Measurements from ENCODE around the gene RBM20. TPM values are rescaled to one million over a fixed set of nuclear protein-coding genes. Genes with fewer than 3 reads are reported as not detected.
A peak's percentile ranks its signal among the peaks of the same experiment; 100 is the strongest.

The RBM20 gene
- polyA plus RNA-seq, 2 of the 4 experiments (the other 2 are of a cell fraction) = 1.5 to 1.8 TPM

- no peak for TF ChIP-seq REST (IDR thresholded peaks at IDR 0.05)
- peak; percentile 6 to 66; a peak in 4 of 5 replicates for TF ChIP-seq JUN (IDR thresholded peaks at IDR 0.05)
- no peak for TF ChIP-seq CHD2 (IDR thresholded peaks at IDR 0.05; ENCODE audit: low read length, partially characterized antibody)
- no peak; the same call in 1 of the 2 replicates for TF ChIP-seq MYC (IDR thresholded peaks at IDR 0.05; ENCODE audit: borderline replicate concordance, low read length)
- no peak for TF ChIP-seq RAD21 (conservative IDR thresholded peaks at IDR 0.05 in 1 of 2, IDR thresholded peaks at IDR 0.05 in 1 of 2)
- TF ChIP-seq EHF (CRISPR knock-in tag; IDR thresholded peaks at IDR 0.05) = no peak
- TF ChIP-seq FOSB (CRISPR knock-in tag; IDR thresholded peaks at IDR 0.05) = no peak
- no peak for TF ChIP-seq ZC3H11A (IDR thresholded peaks at IDR 0.05)
- TF ChIP-seq RFX5 (IDR thresholded peaks at IDR 0.05) = peak; percentile 97
- TF ChIP-seq JUNB (IDR thresholded peaks at IDR 0.05) = no peak
- 0 out of 2 replicates have a peak, but pooled peaks have one; percentile 36 for TF ChIP-seq HOXA7 (CRISPR knock-in tag; IDR thresholded peaks at IDR 0.05)
- no peak for TF ChIP-seq ZFP36 (IDR thresholded peaks at IDR 0.05; ENCODE audit: borderline replicate concordance, partially characterized antibody)
- TF ChIP-seq EHMT2 (IDR thresholded peaks at IDR 0.05; ENCODE audit: low read depth) = no peak
Measured at GRCh38 chr10:110871298-110872084, 227.4 kb downstream of the RBM20 start, which contains the start of gene PDCD4 (continued).

- DNase-seq (ENCODE audit: low read depth in 1 of 2, low spot score in 1 of 2) = peak; percentile 24 to 88
- peak overlapping the region; percentile 88 for H3K4me2 ChIP-seq
- CTCF ChIA-PET = interaction anchor here (0.7 to 1.5 kb wide), 7 partner anchors 14 to 123 kb away, joined by 3 to 5 read pairs (median 3); no protein-coding TSS in a partner anchor
- ATAC-seq = peak; percentile 79 to 87
- POLR2A ChIA-PET = interaction anchor here (1.0 to 1.9 kb wide), 11 partner anchors 10 to 200 kb away, joined by 3 to 18 read pairs (median 5); partner anchors contain the start of genes BBIP1 and SHOC2
- peaks cover 35% of the 10 kb centered on the region for H3K4me1 ChIP-seq
- peak overlapping the region; percentile 89 to 95 for H3K27ac ChIP-seq
- H3K9me3 ChIP-seq = no peaks in the 10 kb centered on the region
- FAIRE-seq = no peak
- WGBS (ENCODE audit: missing lambda C conversion rate) = under 1% methylated on average over 19 of the region's 70 CpGs
- peak overlapping the region; percentile 78 for H3K4me3 ChIP-seq
- TF ChIP-seq CTCF (IDR thresholded peaks at IDR 0.05) (peak; percentile 15; the same call in 1 of the 3 replicates), SMC3 (IDR thresholded peaks at IDR 0.05) (peak; percentile 24; the same call in 1 of the 3 replicates), TP53 (CRISPR knock-in tag; IDR thresholded peaks at IDR 0.05) (peak; percentile 20; the same call in 1 of the 2 replicates), RARB (CRISPR knock-in tag; IDR thresholded peaks at IDR 0.05) (no peak), RAD21 (conservative IDR thresholded peaks at IDR 0.05 in 1 of 2, IDR thresholded peaks at IDR 0.05 in 1 of 2) (0 out of 5 replicates have a peak, but pooled peaks of 1 of the 2 experiments have one; percentile 23), FOSB (CRISPR knock-in tag; IDR thresholded peaks at IDR 0.05) (0 out of 2 replicates have a peak, but pooled peaks have one; percentile 9), ESRRA (IDR thresholded peaks at IDR 0.05; ENCODE audit: borderline replicate concordance, low read length) (no peak), RNF2 (IDR thresholded peaks at IDR 0.05; ENCODE audit: borderline replicate concordance, low read depth) (no peak), HMGXB4 (CRISPR knock-in tag; IDR thresholded peaks at IDR 0.05; ENCODE audit: borderline replicate concordance) (peak; percentile 67; the same call in 1 of the 2 replicates), MAX (IDR thresholded peaks at IDR 0.05) (peak; percentile 91), CEBPB (IDR thresholded peaks at IDR 0.05) (peak; percentile 78 to 79), PHF8 (IDR thresholded peaks at IDR 0.05; ENCODE audit: borderline replicate concordance, low read depth) (peak; percentile 15; the same call in 1 of the 2 replicates), POLR2A (IDR thresholded peaks at IDR 0.05; ENCODE audit: low read length) (0 out of 2 replicates have a peak, but pooled peaks have one; percentile 18), ATOH8 (CRISPR knock-in tag; IDR thresholded peaks at IDR 0.05; ENCODE audit: low read depth) (peak; percentile 42; the same call in 1 of the 2 replicates), HOXB5 (CRISPR knock-in tag; IDR thresholded peaks at IDR 0.05) (0 out of 2 replicates have a peak, but pooled peaks have one; percentile 58)
Measured at GRCh38 chr10:110872145-110872983, 228.2 kb downstream of the RBM20 start.

Data from A549 (cell line).